ENCODE data around the gene ARHGAP23. TPM values are rescaled to one million over a fixed set of nuclear protein-coding genes. Genes with fewer than 3 reads are reported as not detected.
"Not testable (repeated sequence)": the region's sequence is repeated elsewhere in the genome, so short reads cannot be mapped to it uniquely, and the experiment has no call there.

The ARHGAP23 gene
- polyA plus RNA-seq, 3 donors from 2014 or later: not detected

DNA sequence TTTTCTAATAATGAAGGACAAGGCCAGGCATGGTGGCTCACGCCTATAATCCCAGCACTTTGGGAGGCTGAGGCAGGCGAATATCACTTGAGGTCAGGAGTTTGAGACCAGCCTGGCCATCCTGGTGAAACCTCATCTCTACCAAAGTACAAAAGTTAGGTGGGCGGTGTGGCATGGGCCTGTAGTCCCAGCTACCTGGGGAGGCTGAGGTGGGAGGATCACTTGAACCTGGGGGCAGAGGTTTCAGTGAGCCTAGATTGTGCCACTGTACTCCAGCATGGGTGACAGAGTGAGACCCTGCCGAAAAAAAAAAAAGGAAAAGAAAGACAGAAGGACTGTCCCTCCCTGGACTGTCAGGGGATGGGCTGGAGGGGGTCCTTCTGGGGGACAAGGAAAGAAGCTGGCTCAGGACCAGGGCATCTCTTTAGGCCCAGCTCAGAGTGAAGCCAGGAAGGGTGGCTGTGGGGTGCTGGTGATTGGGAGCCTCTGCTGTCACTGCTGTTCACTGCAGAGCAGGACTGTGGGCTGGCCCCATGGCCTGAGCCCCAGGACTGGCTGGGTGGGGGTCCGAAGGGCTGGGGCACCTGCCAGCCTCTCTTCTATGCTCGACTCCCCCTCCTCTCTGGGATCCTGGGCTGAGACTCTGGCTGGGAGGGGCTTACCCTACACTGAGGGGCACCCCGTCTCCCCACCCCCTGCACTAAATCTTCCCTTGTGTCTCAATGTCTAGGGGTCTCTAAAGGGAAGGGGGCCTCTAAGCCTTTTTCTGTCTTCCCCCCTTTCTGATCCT lies 909 bp upstream of the ARHGAP23 start:
- Mint-ChIP-seq H3K9me3 (no peaks in the 10 kb centered on the region), H3K4me1 (peaks cover 13 to 14% of the 10 kb centered on the region in 2 donors), H3K36me3 (no peaks in the 10 kb centered on the region), H3K27ac (peak overlapping the region in 2 of 6 donors; percentile 43 to 49), H3K4me3 (peak overlapping the region; percentile 65 to 85 (median 71)), H3K27me3 (ENCODE audit: low read depth in 3 of 3) (peaks cover 5 to 10% (median 6%) of the 10 kb centered on the region in 3 donors)
- no peak for DNase-seq

DNA sequence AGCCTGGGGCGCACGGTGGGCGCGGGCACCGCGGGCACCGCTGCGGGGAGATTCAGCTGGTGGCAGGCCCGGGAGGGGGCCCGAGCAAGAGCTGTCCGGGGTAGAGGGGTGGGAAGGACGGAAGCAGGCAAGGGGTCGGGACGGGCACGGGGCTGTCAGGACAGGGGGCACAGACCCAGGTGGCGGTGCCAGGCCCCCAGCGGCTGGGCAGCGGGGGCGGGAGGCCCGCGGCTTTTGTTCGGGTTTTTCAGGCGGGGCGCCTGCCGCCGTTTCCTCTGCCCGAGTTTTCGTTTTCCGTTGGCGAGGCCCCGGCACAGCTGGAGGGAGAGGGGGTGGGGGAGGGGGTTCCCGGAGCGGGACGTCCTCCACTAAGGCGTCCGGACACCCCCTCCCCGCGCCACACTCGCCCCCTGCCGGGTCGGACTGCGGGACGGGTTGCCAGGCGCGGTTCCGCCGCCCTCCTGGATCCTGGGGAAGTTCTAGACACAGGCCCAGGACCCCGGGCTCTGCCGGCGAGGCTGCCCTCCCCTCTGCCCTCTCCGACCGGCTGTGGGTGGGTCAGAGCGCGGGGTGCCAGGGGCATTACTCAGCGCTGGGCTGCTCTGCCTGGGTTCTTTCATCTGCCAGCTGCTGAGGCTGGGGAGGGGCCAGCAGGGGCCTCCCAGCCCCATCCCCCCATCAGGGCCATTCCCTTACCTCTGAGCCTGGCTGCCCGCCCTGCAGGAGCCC lies 543 bp downstream of the ARHGAP23 start:
- DNase-seq: peak in 1 of 3 donors; percentile 14
- Mint-ChIP-seq H3K4me3 (peak overlapping the region; percentile 53 to 80 (median 72)), H3K4me1 (peaks cover 13 to 14% of the 10 kb centered on the region in 2 donors), H3K36me3 (no peaks in the 10 kb centered on the region), H3K27me3 (ENCODE audit: low read depth in 3 of 3) (peaks cover 5 to 9% (median 5%) of the 10 kb centered on the region in 3 donors), H3K27ac (peak overlapping the region in 1 of 6 donors; percentile 11), H3K9me3 (no peaks in the 10 kb centered on the region)

DNA sequence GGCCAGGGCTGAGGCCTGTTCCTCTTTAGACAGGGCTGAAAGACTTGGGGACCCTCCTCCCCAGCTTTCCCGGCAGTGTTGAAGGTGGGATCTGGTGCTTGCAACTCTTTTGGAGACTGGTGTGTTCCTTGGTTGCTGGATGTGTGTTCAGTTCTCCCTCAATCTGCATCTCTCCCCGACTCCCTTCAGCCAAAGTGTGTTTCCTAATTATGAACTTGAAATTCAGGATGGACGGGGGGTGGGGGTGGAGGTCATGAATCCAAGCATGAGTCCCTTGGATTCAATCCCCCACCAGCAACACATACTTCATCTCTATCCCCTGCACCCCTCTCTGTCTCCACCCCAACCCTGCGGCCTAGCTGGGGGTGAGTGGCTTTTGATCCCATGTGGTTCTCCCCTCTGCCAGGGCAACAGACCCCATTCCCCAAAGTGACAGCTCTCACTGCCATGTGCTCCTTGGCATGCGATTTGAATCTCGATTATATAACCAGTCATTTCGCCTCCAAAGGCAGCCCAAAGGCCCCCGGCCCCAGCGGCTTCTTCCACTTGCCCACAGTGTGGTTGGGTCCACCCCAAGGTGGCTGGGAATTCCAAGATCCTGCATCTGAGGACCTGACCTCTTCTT lies 1.3 kb downstream of the ARHGAP23 start:
- Mint-ChIP-seq H3K36me3 (no peaks in the 10 kb centered on the region), H3K4me1 (peaks cover 13 to 14% of the 10 kb centered on the region in 2 donors), H3K9me3 (no peaks in the 10 kb centered on the region), H3K27me3 (ENCODE audit: low read depth in 3 of 3) (peaks cover 4 to 9% (median 4%) of the 10 kb centered on the region in 3 donors), H3K27ac (peak overlapping the region in 3 of 6 donors; percentile 11 to 28 (median 16)), H3K4me3 (peak overlapping the region; percentile 53 to 80 (median 72))
- DNase-seq: no peak

DNA sequence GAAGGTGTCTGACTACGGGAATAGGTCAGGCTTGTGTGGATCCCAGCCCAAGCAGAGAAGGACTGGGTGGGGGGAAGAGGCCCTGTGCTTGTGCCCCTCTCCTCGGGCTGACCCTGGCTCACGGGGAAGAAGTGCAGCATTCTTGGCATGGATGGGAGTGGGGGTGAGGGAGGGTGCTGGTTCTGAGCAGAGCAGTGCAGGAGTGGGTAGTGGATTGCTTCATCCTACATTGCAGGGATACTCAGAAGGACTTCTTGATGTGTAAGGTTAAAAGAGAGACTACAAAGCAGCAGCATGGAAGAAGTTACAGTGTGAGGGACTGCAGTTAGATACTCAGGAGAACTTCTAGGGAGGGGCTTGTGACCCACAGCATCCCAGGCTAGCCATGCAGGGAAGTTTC lies 2.1 kb downstream of the ARHGAP23 start:
- Mint-ChIP-seq H3K36me3 (no peaks in the 10 kb centered on the region), H3K4me1 (peaks cover 13 to 14% of the 10 kb centered on the region in 2 donors), H3K4me3 (peak overlapping the region in 3 of 5 donors; percentile 9 to 42 (median 26)), H3K9me3 (no peaks in the 10 kb centered on the region), H3K27me3 (ENCODE audit: low read depth in 3 of 3) (peaks cover 2 to 12% (median 2%) of the 10 kb centered on the region in 3 donors), H3K27ac (peak overlapping the region in 2 of 6 donors; percentile 0 to 17)
- DNase-seq: no peak

DNA sequence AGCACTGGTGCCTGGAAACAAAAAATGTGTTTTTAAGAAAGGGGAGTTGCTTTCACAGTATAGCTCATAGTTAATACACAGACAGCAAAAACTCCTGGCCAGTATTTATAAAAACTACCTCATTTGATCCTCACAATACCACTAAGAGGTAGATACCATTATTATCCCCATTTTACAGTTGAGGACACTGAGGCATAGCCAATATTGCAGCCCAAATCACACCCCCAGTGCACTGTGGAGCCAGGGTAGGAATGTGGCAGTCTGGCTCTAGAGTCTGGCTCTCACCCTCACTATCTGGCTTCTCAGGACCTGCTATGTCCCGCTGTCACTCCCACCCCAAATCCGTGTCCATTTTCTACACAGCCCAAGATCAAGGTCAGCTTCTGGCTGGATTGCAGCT lies 2.6 kb downstream of the ARHGAP23 start:
- Mint-ChIP-seq H3K4me1 (peaks cover 13 to 14% of the 10 kb centered on the region in 2 donors), H3K9me3 (no peaks in the 10 kb centered on the region), H3K36me3 (no peaks in the 10 kb centered on the region), H3K4me3 (peak overlapping the region in 1 of 5 donors; percentile 47), H3K27me3 (ENCODE audit: low read depth in 3 of 3) (peaks cover 0 to 8% (median 2%) of the 10 kb centered on the region in 3 donors), H3K27ac (no peak overlapping the region)
- DNase-seq: no peak

DNA sequence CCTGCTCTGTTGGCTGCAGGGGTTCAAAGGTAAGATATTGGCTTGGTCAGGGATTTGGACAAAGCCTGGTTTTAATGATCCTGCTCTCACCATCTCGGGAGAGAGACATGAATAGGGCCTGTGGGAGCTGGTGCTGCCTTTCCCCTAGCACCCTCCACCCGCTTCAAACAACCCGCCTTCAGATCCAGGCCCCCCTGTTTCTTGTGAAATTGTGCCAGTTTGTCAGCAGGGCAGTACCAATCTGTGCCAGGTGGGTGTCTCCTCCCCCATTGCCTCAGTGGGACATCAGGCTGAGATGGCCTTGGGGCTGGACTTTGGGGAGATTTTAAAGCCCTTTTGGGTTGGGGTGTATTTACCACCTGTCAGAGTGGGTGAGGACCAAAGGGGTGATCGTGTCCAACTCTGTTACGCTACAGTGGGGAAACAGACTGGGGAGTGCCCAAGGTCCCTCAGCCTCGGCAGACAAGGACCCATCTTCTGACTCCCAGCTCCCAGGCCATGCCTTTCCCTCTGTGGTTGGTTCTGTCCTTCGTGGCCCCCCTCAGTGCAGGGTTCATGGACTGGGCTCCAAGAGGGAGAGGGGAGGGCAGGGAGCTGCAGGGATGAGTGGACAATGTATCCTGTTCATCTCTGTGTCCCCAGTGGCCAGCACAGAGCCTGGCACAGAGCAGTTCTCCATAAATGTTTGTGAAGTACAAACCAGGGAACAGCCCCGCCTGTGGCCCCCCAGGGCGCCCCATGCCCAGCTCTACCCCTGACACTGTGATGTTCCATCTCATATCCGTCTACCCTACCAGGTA lies 3.3 kb downstream of the ARHGAP23 start:
- DNase-seq: no peak
- Mint-ChIP-seq H3K4me3 (no peak overlapping the region), H3K36me3 (no peaks in the 10 kb centered on the region), H3K27me3 (ENCODE audit: low read depth in 3 of 3) (peaks cover 0 to 8% (median 2%) of the 10 kb centered on the region in 3 donors), H3K4me1 (peaks cover 13 to 14% of the 10 kb centered on the region in 2 donors), H3K9me3 (peaks cover 0 to 1% (median 0%) of the 10 kb centered on the region in 6 donors), H3K27ac (no peak overlapping the region)

DNA sequence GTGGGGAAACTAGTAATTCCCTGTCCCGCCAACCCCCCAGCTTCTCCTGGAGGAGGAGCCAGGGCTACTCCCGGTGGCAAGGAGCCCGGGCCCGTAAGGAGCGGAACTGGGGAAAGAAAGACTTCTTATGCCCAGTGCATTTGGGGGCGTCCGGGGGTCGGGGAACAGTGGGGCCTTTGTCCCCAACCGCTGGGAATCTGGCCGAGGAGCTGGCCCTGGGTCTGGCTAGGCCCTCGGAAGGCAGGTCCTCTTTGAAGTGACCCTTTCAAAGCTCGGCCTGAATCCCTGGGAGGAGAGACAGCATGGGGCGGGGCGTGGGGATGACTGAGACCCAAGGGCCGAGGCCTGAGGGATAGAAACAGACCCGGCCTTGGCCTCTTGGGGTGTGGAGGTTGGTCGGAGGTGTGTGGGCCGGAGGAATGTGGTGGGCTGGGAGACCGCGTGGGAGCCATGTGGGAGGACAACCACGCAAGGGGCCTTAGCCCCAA lies 6.0 kb downstream of the ARHGAP23 start:
- Mint-ChIP-seq H3K4me3 (no peak overlapping the region), H3K36me3 (no peaks in the 10 kb centered on the region), H3K27me3 (ENCODE audit: low read depth in 3 of 3) (peaks cover 0 to 5% (median 2%) of the 10 kb centered on the region in 3 donors), H3K9me3 (peaks cover 0 to 1% (median 0%) of the 10 kb centered on the region in 6 donors), H3K27ac (no peak overlapping the region), H3K4me1 (peaks cover 0 to 1% of the 10 kb centered on the region in 2 donors)
- no peak for DNase-seq

DNA sequence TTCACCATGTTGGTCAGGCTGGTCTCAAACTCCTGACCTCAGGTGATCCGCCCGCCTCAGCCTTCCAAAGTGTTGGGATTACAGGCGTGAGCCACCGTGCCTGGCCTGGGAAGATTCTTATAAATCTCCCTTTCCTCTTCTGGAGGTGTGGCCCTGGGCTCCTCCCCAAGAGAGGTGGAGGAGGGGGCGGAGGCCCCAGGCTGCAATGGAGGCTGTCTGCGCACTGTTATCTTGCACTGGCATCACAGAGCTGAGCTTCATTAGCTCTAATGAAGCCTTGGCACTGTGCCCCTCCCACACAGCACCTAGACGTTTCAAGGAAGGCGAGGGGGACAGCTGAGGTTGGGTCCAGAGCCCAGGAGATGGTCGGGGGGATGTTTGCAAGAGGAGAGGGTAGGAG lies 7.5 kb downstream of the ARHGAP23 start:
- no peaks in the 10 kb centered on the region for H3K36me3 Mint-ChIP-seq
- H3K4me3 Mint-ChIP-seq: no peak overlapping the region
- no peak for DNase-seq
- H3K27me3 Mint-ChIP-seq (ENCODE audit: low read depth in 3 of 3): peaks cover 0 to 5% (median 2%) of the 10 kb centered on the region in 3 donors
- no peak overlapping the region for H3K27ac Mint-ChIP-seq
- H3K9me3 Mint-ChIP-seq: peaks cover 0 to 1% (median 0%) of the 10 kb centered on the region in 6 donors
- no peaks in the 10 kb centered on the region for H3K4me1 Mint-ChIP-seq

DNA sequence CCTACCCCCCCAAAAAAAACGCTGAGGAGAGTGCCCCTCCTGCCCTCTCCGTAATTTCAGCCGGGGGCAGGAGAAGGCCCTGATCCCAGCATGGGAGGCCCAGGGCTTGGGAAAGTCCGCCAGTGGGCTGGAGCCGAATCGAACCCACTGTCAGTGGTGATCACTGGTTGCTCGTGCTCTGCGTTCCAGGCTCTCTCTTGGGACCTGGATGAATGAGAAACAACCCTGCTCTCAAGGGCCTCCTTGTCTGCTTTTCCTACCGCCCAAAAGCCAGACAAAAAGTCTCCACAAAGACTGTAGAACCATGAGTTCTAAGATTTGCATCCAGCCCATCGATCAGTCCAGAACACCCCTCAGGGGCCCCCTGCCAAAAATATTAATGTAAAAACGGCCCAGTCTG lies 8.1 kb downstream of the ARHGAP23 start:
- Mint-ChIP-seq H3K27me3 (ENCODE audit: low read depth in 3 of 3) (peaks cover 0 to 5% (median 2%) of the 10 kb centered on the region in 3 donors), H3K4me1 (no peaks in the 10 kb centered on the region), H3K4me3 (no peak overlapping the region), H3K36me3 (no peaks in the 10 kb centered on the region), H3K9me3 (peaks cover 0 to 1% (median 0%) of the 10 kb centered on the region in 6 donors), H3K27ac (no peak overlapping the region)
- no peak for DNase-seq

DNA sequence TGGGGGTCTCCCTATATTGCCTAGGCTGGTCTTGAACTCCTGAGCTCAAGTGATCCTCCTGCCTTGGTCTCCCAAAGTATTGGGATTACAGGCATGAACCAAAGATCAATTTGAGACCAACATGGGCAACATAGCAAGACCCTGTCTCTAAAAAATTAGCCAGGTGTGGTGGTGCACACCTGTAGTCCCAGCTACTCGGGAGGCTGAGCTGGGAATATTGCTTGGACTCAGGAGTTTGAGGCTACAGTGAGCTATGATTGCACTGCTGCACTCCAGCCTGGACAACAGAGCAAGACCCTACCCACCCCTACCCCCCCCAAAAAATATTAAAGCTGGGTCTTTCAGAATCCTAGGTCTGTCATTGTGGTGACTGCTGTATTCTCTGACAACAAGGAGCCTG lies 9.0 kb downstream of the ARHGAP23 start:
- H3K9me3 Mint-ChIP-seq; DNase-seq; H3K27ac Mint-ChIP-seq; H3K4me3 Mint-ChIP-seq; H3K4me1 Mint-ChIP-seq; H3K36me3 Mint-ChIP-seq; H3K27me3 Mint-ChIP-seq (ENCODE audit: low read depth in 3 of 3): not testable (repeated sequence)

DNA sequence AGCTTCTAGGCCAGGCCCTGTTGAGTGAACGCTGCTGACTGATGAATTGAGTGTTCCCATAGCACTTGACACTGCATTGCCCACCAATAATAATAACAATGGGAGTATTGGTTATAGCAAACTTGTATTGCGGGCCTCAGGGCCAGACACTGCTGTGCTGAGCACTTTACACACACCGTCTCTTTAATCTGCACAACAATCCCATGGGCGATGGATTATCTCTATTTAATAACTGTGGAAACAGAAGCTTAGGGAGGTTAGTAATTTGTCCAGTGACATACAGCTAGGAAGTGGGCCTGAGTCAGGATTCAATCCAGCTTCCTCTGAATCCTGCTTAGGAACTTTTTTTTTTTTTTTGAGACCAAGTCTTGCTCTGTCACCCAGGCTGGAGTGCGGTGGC lies 11.2 kb downstream of the ARHGAP23 start:
- peaks cover 0 to 1% (median 0%) of the 10 kb centered on the region in 6 donors for H3K9me3 Mint-ChIP-seq
- H3K4me1 Mint-ChIP-seq: no peaks in the 10 kb centered on the region
- no peak overlapping the region for H3K4me3 Mint-ChIP-seq
- peaks cover 0 to 3% (median 0%) of the 10 kb centered on the region in 3 donors for H3K27me3 Mint-ChIP-seq (ENCODE audit: low read depth in 3 of 3)
- DNase-seq: no peak
- H3K27ac Mint-ChIP-seq: no peak overlapping the region
- H3K36me3 Mint-ChIP-seq: no peaks in the 10 kb centered on the region

DNA sequence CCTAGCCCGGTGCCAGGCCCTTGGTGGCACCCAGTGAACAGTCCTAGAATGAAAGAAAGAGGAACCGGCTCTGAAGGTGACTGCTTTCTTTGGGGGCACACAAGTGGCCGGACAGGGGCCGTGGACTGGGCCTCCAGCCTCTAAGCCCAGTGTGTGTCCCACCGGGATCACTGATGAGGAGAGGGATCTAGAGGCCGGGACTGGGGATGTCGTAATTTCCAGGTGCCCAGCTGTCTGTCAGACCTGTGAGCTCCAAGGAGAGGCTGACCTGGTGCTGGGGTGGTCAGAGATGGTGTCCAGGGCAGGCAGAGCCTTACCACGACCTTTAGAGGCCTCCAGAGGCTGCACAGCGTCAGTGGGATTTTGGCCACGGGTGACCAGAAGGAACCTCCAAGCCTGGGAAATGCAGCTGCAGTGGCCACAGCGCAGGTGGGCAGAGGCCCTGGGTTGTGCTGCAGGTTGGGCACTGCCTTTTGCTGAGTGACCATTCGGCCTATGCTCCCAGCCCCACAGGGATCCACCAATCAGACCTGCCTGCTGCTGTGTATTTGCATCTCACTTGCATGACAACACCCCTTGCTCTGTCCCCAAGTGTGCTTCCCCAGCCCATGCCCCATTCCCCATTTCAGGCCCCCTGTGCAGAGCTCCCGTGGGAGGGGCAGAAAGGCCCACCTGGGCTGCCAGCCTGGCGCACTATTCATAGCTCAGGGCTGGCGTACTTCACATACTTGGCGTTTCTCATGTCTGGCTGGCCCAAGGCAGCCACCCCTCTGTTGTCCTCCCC lies 12.5 kb downstream of the ARHGAP23 start:
- Mint-ChIP-seq H3K36me3 (no peaks in the 10 kb centered on the region), H3K4me3 (no peak overlapping the region), H3K27me3 (ENCODE audit: low read depth in 3 of 3) (no peaks in the 10 kb centered on the region), H3K27ac (no peak overlapping the region), H3K4me1 (no peaks in the 10 kb centered on the region), H3K9me3 (peaks cover 0 to 1% (median 0%) of the 10 kb centered on the region in 6 donors)
- DNase-seq: no peak
